Inferior parietal cortex (tissue), 1 donor: ENCODE results near the gene SUSD2.
"Not testable (repeated sequence)": the region's sequence is repeated elsewhere in the genome, so short reads cannot be mapped to it uniquely, and the experiment has no call there.

ENCODE experiments used
- DNase-seq: peaks from one replicate; pipeline ENCODE4 v3.0.0-alpha.2; 2016; ENCODE audit errors: extremely low spot score

SUSD2 gene

DNA sequence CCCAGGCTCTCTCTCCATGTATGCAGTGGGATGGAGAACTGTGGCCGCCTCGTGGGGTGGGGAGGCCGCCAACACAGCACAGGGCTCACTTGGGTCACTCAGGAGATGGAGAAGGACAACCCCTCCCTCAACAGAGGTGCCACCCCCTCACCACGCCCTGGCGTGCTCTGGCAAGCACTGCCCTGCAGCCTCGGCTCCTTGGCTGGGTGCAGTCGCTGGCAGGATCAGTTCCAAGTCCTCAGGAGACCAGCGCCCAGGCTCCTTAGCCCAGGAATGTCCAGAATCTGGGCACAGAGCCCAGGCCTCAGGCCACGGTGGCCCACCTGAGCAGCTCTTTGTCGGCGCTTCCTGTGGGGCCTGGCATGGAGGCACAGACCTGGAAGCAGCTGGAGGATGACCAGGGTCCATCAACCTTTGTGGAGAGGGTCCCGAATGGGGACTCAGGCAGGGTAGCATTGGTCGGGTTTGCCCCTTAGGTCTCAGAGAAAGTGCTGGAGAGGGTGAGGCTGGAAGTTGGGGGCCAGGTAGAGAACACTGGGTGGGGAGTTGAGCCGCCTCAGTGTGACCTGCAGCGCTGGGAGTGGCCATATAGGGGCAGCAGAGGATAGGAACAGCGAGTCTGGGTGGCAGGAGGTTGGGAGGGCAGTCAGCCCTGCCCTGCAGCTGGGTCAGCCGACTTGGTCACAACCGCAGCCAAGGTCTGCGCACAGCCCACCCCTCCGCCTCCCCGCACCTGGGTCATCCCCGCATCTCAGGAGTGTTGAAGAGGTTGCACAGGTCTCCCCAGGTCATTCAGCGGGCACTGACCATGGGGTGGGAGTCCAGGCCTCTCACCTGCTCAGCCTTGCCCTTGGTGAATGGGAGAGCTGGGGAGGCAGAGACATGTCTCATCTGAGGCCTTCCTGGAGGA lies 8.2 kb downstream of the SUSD2 start:
- peak; percentile 46 for DNase-seq

- no peak for DNase-seq
Observed at GRCh38 chr22:24190159-24190540, 8.9 kb downstream of the SUSD2 start.

- DNase-seq: no peak
Observed at GRCh38 chr22:24190596-24191208, 9.4 kb downstream of the SUSD2 start.

- DNase-seq: no peak
Observed at GRCh38 chr22:24191381-24191841, 10.1 kb downstream of the SUSD2 start.

DNA sequence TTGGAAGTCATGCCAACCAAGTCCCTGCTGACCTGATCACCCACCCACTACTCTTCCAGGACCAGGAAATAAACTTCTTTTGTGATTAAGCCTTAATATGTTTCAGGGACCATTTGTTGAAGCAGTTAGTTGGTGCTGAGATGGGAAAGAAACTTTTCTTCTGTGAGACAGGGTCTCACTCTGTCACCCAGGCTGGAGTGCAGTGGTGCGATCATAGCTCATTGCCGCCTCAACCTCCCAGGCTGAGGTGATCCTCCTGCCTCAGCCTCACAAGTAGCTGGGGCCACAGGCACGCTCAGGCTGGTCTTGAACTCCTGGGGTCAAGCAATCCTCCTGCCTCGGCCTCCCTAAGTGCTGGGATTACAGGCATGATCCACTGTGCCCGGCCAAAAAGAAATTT lies 10.6 kb downstream of the SUSD2 start:
- no peak for DNase-seq

DNA sequence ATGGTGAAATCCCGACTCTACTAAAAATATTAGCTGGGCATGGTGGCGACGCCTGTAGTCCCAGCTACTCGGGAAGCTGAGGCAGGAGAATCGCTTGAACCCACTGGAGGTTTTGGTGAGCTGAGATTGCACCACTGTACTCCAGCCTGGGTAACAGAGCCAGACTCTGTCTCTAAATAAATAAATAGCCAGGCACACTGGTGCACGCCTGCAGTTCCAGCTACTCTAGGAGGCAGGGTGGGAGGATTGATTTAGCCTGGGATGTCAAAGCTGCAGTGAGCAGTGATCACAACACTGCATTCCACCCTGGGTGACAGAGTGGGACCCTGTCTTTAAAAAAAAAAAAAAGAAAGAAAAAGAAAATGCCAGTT lies 17.4 kb downstream of the SUSD2 start:
- no peak for DNase-seq

GRCh38 chr22:24200619-24201212 lies 19.4 kb downstream of the SUSD2 start:
- no peak for DNase-seq

DNA sequence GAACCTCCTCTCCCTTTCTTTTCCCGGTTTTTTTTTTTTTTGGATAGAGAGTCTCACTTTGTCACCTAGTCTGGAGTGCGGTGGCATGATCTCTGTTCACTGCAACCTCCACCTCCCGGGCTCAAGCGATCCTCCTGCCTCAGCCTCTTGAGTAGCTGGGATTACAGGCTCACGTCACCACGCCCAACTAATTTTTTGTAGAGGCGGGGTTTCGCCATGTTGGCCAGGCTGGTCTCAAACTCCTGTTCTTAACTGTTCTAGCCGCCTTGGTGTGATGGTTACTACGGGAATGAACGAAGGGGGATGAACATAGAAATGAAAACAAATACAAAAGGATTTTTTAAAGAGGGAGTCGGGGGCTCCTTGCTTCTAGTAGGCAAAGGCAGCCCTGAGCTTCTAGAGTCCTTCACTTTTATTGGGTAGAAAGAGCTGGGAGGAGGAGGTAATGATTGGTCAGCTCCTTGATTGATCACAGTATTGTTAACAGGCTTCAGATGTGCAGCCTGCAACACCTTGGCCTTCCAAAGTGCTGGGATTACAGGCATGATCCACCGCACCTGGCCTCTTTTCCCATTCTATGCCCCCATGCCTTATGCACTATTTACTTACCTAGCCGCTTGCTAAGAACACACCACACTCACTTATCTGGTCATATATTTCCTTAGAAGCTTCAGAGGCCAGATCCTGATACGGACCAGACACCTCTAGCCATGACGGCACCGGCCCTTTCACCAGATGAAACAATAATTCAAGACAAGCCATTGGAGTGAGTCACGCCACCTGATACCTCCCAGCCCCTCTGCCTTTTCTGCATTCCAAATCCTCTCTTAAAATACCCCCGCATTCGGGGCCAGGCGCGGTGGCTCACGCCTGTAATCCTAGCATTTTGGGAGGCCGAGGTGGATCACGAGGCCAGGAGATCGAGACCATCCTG lies 20.7 kb downstream of the SUSD2 start:
- DNase-seq: no peak

GRCh38 chr22:24203856-24204255 lies 22.6 kb downstream of the SUSD2 start:
- DNase-seq: not testable (repeated sequence)

DNA sequence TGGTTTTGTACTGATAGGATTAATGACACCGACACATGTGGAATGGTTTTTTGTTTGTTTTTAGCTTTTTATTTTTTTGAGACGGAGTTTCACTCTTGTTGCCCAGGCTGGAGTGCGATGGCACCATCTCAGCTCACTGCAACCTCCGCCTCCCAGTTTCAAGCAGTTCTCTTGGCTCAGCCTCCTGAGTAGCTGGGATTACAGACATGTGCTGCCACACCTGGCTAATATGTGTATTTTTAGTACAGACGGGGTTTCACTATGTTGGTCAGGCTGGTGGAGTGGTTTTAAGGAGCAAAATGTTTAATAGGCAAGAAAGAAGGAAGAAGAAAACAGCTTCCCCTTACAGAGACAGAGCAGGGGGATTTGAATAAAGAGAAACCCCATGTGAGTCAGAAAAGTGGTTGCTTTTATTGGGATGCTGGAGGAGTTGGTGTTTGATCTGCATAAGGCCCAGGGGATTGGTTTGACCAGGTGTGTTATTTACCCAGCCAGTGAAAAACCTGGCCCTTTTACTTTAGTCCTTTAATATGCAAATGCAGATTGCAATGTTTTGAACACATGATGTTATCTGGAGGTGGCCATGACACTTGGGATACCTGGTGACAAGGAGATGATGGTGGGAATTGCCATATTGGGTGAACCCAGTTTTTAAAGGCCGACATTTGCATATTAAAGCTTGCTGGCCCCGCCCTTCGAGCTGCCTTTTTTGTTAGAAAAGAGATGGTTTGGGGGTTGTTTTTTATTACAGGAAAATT lies 24.3 kb downstream of the SUSD2 start:
- no peak for DNase-seq

DNA sequence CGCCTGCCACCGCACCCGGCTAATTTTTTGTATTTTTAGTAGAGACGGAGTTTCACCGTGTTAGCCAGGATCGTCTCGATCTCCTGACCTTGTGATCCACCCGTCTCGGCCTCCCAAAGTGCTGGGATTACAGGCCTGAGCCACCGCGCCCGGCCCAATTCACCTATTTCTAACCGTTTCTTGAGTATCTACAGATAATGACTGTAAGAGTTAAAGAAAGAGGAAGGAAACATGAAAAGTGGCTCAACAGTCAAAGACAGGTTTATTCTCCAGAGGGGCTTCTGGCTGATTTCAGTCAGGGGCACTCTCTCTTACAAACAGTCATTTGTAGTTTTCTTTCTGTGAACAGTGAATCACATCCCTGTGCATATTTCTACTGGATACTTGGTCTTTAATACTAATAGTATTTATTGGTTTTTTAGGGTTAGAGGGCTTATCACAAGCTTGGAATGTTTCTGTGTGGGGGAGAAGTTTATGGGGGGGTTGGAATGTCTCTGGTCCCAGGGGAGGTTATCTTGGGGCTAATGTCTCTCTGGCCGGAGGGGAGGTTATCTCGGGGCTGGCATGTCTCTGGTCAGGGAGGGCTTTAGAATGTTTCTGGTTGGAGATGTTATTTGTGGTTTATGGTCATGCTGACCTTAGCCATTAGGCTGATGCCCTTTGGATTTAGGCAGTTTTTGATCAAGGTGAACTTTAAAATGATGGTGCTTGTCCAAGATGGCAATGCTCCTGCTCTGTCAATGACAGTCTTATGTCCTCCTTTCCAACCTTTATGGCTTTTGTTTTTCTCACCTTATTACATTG lies 25.4 kb downstream of the SUSD2 start:
- DNase-seq: not testable (repeated sequence)

GRCh38 chr22:24207264-24208011 lies 26.2 kb downstream of the SUSD2 start:
- no peak for DNase-seq

DNA sequence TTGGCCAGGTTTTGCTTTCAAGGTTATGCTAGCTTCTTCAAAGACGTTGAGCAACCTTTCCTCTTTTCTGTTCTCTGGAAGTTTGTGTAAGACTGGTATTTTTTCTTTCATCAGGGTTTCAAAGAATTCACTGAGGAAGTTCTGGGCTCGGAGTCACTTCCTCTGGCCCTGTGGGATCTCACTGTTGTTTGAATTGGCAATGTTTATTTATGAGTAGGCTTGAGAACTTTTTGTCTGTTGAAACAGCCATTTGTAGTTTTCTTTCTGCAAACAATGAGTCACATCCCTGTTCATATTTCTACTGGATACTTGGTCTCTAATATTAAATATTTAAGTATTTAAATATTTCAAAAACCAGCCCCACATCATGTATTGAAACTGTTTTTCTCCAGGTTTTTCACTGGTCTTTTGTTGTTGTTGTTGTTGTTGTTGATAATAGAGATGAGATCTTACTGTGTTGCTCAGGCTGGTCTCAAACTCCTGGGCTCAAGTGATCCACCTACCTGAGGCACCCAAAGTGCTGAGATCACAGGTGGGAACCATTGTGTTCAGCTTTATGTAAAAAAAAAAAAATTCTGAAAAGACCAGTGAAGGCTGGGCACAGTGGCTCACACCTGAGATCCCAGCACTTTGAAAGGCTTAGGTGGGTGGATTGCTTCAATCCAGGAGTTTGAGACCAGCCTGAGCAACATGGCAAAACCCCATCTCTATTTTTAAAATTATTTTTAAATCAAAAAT lies 26.9 kb downstream of the SUSD2 start:
- DNase-seq: peak; percentile 15

DNA sequence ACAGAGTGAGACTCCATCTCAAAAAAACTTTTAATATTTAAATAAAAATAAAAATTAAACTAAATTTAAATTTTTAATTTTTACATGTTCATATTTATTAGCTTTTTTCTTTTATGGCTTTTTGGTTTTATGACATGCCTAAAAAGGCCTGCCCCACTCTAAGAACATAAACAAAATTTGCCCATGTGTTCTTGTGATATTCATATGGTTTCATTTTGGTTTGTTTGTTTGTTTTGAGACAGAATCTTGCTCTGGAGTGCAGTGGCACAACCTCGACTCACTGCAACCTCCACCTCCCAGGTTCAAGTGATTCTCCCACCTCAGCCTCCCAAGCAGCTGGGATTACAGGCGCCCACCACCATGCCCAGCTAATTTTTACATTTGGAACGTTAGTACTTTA lies 27.7 kb downstream of the SUSD2 start:
- no peak for DNase-seq

- no peak for DNase-seq
Observed at GRCh38 chr22:24209687-24210086, 28.4 kb downstream of the SUSD2 start.

- DNase-seq: not testable (repeated sequence)
Observed at GRCh38 chr22:24210409-24210808, 29.1 kb downstream of the SUSD2 start.

DNA sequence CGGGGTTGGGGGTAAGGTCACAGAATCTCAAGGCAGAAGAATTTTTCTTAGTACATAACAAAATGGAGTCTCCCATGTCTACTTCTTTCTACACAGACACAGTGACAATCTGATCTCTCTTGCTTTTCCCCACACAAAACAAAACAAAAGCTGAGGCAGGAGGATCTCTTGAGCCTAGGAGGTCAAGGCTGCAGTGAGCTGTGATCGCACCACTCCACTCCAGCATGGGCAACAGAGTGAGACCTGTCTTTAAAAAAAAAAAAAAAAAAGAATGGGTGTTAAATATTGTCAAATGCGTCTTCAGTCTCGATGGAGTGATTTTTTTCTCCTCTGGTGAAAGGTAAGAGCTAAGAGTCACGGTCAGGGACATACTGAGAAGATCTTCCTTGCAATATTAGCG lies 30.4 kb downstream of the SUSD2 start:
- DNase-seq: not testable (repeated sequence)

GRCh38 chr22:24213111-24213510 lies 31.8 kb downstream of the SUSD2 start:
- DNase-seq: not testable (repeated sequence)
